B cell (primary cell): Measurements from ENCODE around the gene ANK2. TPM values are rescaled to one million over a fixed set of nuclear protein-coding genes. Genes with fewer than 3 reads are reported as not detected.

Source experiments
- ATAC-seq: fragments of 200-7000 bp; cut with Tn5 transposase; one replicate; pipeline ENCODE4 v1.10.0; 2021; ENCODE audit warnings: low read depth, mild to moderate bottlenecking, moderate number of reproducible peaks, moderate library complexity
- CTCF ChIA-PET: fragments of 350-600 bp; sonication (Branson Sonifier 250); formaldehyde crosslinking; loops from one replicate; lab custom pipeline; 2021; ENCODE audit warnings: antibody characterized with exemption, inconsistent platforms; lab: Charles Lee
- POLR2A ChIA-PET: fragments of 350-600 bp; sonication (Branson Sonifier 250); formaldehyde crosslinking; loops from one replicate; lab custom pipeline; 2021; ENCODE audit warnings: antibody characterized with exemption; lab: Charles Lee
- DNase-seq: peaks from one replicate; pipeline ENCODE4 v3.0.0; 2013
- H2AFZ ChIP-seq: 2 replicates; pipeline ENCODE4 v1.6.1; 2012; ENCODE audit warnings: mild to moderate bottlenecking, low read depth, low read length; ENCODE audit not compliant: insufficient read depth, poor library complexity, severe bottlenecking
- H3K27ac ChIP-seq, 2 donors: 1 replicate in 1 of 2; 2 replicates in 1 of 2; pipeline ENCODE4 v1.5.1; 2012 to 2013; ENCODE audit warnings: low read length in 2 of 2, mild to moderate bottlenecking in 2 of 2, moderate library complexity in 1 of 2
- H3K27me3 ChIP-seq, 4 experiments: fragments of 200-600 bp in 1 of 4; sonication (generic) in 1 of 4; replicated peaks in 1 of 4; 1 replicate in 2 of 4; 2 replicates in 2 of 4; pipeline versions ENCODE4 v1.6.1 to v1.7.0; 2013 to 2016; ENCODE audit warnings: low read length in 3 of 4, mild to moderate bottlenecking in 2 of 4, mixed read lengths in 1 of 4, moderate library complexity in 1 of 4; ENCODE audit not compliant: insufficient read depth in 4 of 4, control insufficient read depth in 3 of 4; ENCODE audit errors: control extremely low read depth in 1 of 4
- H3K36me3 ChIP-seq, 2 experiments: replicated peaks in 1 of 2; 1 replicate in 1 of 2; 2 replicates in 1 of 2; pipeline versions ENCODE4 v1.6.1 to v1.7.1; 2013; ENCODE audit warnings: low read length in 1 of 2; ENCODE audit not compliant: insufficient read depth in 2 of 2, control insufficient read depth in 1 of 2; ENCODE audit errors: control extremely low read depth in 1 of 2, extremely low read depth in 1 of 2
- H3K4me1 ChIP-seq, 2 donors: fragments of 200-600 bp in 1 of 2; sonication (generic) in 1 of 2; 1 replicate in 1 of 2; 2 replicates in 1 of 2; pipeline versions ENCODE4 v1.5.1 to v1.6.1; 2013 to 2017; ENCODE audit warnings: low read length in 2 of 2; ENCODE audit not compliant: control insufficient read depth in 2 of 2, insufficient read depth in 2 of 2
- H3K4me2 ChIP-seq: replicated peaks from 2 replicates; pipeline ENCODE3; 2012; ENCODE audit warnings: mild to moderate bottlenecking, low read depth, low read length; ENCODE audit not compliant: poor library complexity, severe bottlenecking
- H3K4me3 ChIP-seq, 5 experiments: fragments of 200-600 bp in 1 of 5; sonication (generic) in 1 of 5; 1 replicate in 3 of 5; 2 replicates in 2 of 5; pipeline versions ENCODE4 v1.5.1 to v1.7.0; 2011 to 2016; ENCODE audit warnings: low read length in 4 of 5, mild to moderate bottlenecking in 4 of 5, low read depth in 2 of 5, control low read depth in 1 of 5, moderate library complexity in 1 of 5; ENCODE audit not compliant: insufficient read depth in 1 of 5; ENCODE audit errors: control extremely low read depth in 1 of 5, extremely low read depth in 1 of 5
- H3K79me2 ChIP-seq: fragments of 200-600 bp; sonication (generic); one replicate; pipeline ENCODE4 v1.6.0; 2016; ENCODE audit warnings: low read length; ENCODE audit not compliant: control insufficient read depth, insufficient read depth
- H3K9ac ChIP-seq: fragments of 200-600 bp; sonication (generic); 2 replicates; pipeline ENCODE4 v1.6.1; 2017; ENCODE audit warnings: mild to moderate bottlenecking, low read length, moderate library complexity
- H3K9me3 ChIP-seq, 3 donors: one replicate each; pipeline versions ENCODE4 v1.6.1 to v1.7.1; 2013; ENCODE audit warnings: low read length in 2 of 3; ENCODE audit not compliant: control insufficient read depth in 2 of 3, insufficient read depth in 1 of 3; ENCODE audit errors: control extremely low read depth in 1 of 3
- H4K20me1 ChIP-seq: 2 replicates; pipeline ENCODE4 v1.6.0; 2012; ENCODE audit warnings: mild to moderate bottlenecking, low read length; ENCODE audit not compliant: insufficient read depth, control insufficient read depth, poor library complexity, severe bottlenecking
- H3K27ac Mint-ChIP-seq: one replicate; pipeline ENCODE4 v1.8.0; 2021; ENCODE audit warnings: mixed read lengths
- H3K27me3 Mint-ChIP-seq: one replicate; pipeline ENCODE4 v1.8.0; 2021; ENCODE audit warnings: mixed read lengths
- H3K4me1 Mint-ChIP-seq: one replicate; pipeline ENCODE4 v1.8.0; 2021; ENCODE audit warnings: mixed read lengths
- H3K4me3 Mint-ChIP-seq: one replicate; pipeline ENCODE4 v1.8.0; 2021; ENCODE audit warnings: mixed read lengths
- H3K9me3 Mint-ChIP-seq: one replicate; pipeline ENCODE4 v1.8.0; 2022; ENCODE audit warnings: mixed read lengths; ENCODE audit not compliant: insufficient read depth
- EZH2 ChIP-seq: IDR thresholded peaks from 2 replicates; pipeline ENCODE4 v1.6.1; 2012; ENCODE audit warnings: borderline replicate concordance, low read depth, mild to moderate bottlenecking, moderate library complexity, low read length; ENCODE audit not compliant: insufficient read depth, poor library complexity, severe bottlenecking
- WGBS: methylation state at CpG from one replicate; pipeline ENCODE4 v1.1.5; 2013; ENCODE audit warnings: missing lambda C conversion rate; ENCODE audit not compliant: insufficient coverage; 5-methylcytosine and 5-hydroxymethylcytosine counted together
- intact Hi-C: fragments of 100-400 bp; cut with micrococcal nuclease; formaldehyde crosslinking; loops from one replicate; pipeline ENCODE4 v1.10.0; 2022
- polyA plus RNA-seq: library from polyadenylated mRNA; depleted of rRNA; stranded (reverse); fragments of >200 nt; gene quantifications from 2 replicates; pipeline ENCODE4 v1.2.3, GENCODE V29; 2012
- total RNA-seq, 2 donors: library from RNA; stranded (reverse); fragments of 120-200 nt in 1 of 2; gene quantifications; 1 replicate in 1 of 2; 2 replicates in 1 of 2; pipeline versions ENCODE4 v1.2.3 to v1.2.4, GENCODE V29; 2013 to 2022
- TF ChIP-seq, protein P1 (sequence below): fragments of 200-600 bp; IDR thresholded peaks from one replicate; pipeline ENCODE4 v1.8.0; 2022; ENCODE audit warnings: antibody characterized with exemption, mild to moderate bottlenecking

ANK2 gene
- total and polyA plus RNA-seq, 2 donors (not counting 1 experiment from before 2014, with no cell fraction given) = 0.16 to 3.6 TPM

DNA sequence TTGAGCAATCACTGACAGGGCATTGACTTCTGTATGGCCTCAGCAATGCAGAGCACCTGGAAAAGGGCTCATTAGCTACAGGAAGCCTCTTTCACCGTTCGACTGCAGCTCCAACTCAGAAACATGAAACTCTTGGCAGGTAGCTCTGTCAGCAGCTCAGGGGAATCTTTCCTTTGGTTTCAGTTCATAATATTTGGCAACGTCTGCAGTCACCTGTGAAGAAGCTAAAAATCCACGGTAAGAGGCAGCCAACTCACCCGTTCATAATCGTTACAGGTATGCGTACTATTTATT is 357.2 kb downstream of the ANK2 start:
- no peak overlapping the region for H3K27ac Mint-ChIP-seq
- no peaks in the 10 kb centered on the region for H3K9me3 Mint-ChIP-seq
- DNase-seq = no peak
- Histone ChIP-seq H4K20me1 (no peaks in the 10 kb centered on the region), H3K36me3 (no peaks in the 10 kb centered on the region), H3K9ac (no peak overlapping the region), H3K27me3 (peaks cover 0 to 5% (median 2%) of the 10 kb centered on the region in 4 experiments), H3K4me3 (no peak overlapping the region), H3K4me1 (no peaks in the 10 kb centered on the region), H3K27ac (no peak overlapping the region), H3K79me2 (no peaks in the 10 kb centered on the region), H3K4me2 (no peak overlapping the region), H3K9me3 (no peaks in the 10 kb centered on the region), H2AFZ (no peak overlapping the region)
- WGBS = 86% methylated on average over 6 of the region's 7 CpGs
- CTCF ChIA-PET = interaction anchor here (0.6 to 2.1 kb wide), 3 partner anchors 12 to 981 kb away, joined by 3 to 5 read pairs (median 3); no protein-coding TSS in a partner anchor
- peaks cover 7% of the 10 kb centered on the region for H3K27me3 Mint-ChIP-seq
- intact Hi-C loops = no loop called here
- no peak for TF ChIP-seq EZH2
- TF ChIP-seq, protein P1, sequence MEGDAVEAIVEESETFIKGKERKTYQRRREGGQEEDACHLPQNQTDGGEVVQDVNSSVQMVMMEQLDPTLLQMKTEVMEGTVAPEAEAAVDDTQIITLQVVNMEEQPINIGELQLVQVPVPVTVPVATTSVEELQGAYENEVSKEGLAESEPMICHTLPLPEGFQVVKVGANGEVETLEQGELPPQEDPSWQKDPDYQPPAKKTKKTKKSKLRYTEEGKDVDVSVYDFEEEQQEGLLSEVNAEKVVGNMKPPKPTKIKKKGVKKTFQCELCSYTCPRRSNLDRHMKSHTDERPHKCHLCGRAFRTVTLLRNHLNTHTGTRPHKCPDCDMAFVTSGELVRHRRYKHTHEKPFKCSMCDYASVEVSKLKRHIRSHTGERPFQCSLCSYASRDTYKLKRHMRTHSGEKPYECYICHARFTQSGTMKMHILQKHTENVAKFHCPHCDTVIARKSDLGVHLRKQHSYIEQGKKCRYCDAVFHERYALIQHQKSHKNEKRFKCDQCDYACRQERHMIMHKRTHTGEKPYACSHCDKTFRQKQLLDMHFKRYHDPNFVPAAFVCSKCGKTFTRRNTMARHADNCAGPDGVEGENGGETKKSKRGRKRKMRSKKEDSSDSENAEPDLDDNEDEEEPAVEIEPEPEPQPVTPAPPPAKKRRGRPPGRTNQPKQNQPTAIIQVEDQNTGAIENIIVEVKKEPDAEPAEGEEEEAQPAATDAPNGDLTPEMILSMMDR = no peak
- ATAC-seq = no peak
- H3K4me1 Mint-ChIP-seq = no peaks in the 10 kb centered on the region
- H3K4me3 Mint-ChIP-seq = no peak overlapping the region
- POLR2A ChIA-PET = no interaction called here

DNA sequence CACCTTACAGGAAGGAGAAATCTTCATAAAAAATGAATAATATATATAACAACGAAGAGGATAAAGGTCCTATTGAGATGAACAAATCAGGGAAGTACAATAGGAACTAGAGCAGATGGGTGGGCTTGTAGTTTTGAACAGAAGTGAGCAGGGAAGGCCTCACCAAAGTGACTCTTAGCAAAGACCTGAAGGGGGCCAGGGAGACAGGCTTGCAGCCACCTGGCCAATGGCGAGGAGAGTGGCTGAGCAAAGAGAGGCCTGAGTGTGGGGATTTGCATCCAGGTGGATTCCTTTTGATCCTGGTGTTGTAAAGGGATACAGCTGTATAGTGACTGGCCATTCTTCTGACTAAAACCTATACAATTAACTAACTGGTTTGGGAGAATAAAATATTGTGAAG is 358.0 kb downstream of the ANK2 start:
- Mint-ChIP-seq H3K4me1 (no peaks in the 10 kb centered on the region), H3K27me3 (peaks cover 12% of the 10 kb centered on the region), H3K9me3 (no peaks in the 10 kb centered on the region), H3K27ac (no peak overlapping the region), H3K4me3 (no peak overlapping the region)
- Histone ChIP-seq H3K36me3 (no peaks in the 10 kb centered on the region), H3K27me3 (peaks cover 0 to 5% (median 2%) of the 10 kb centered on the region in 4 experiments), H4K20me1 (no peaks in the 10 kb centered on the region), H2AFZ (no peak overlapping the region), H3K9me3 (no peaks in the 10 kb centered on the region), H3K9ac (no peak overlapping the region), H3K4me1 (no peaks in the 10 kb centered on the region), H3K4me3 (no peak overlapping the region), H3K79me2 (no peaks in the 10 kb centered on the region), H3K4me2 (no peak overlapping the region), H3K27ac (no peak overlapping the region)
- no peak for ATAC-seq
- no CpG with 5 or more reads among the region's 2 CpGs for WGBS
- DNase-seq = no peak
- ChIA-PET POLR2A (no interaction called here), CTCF (interaction anchor here (2.1 kb wide), 1 partner anchor 13 kb away, joined by 5 read pairs; no protein-coding TSS in a partner anchor)
- intact Hi-C loops = no loop called here
- no peak for TF ChIP-seq EZH2
- TF ChIP-seq, protein P1 = no peak
